MCF 10A (cell line): ENCODE results near the gene TRPM4. TPM values are rescaled to one million over a fixed set of nuclear protein-coding genes. Genes with fewer than 3 reads are reported as not detected.

Experiments
- BruUV-seq: library from RNA; stranded (reverse); fragments of 400-500 nt; replicated peaks from 2 replicates; lab custom pipeline; 2021; lab: Mats Ljungman, UMichigan
- CTCF ChIA-PET: fragments of 300-600 bp; sonication (Branson Sonifier 250); formaldehyde crosslinking; extraction: SDS; loops from one replicate; lab custom pipeline; 2021; ENCODE audit warnings: antibody characterized with exemption, inconsistent platforms; lab: Yijun Ruan, JAX
- POLR2A ChIA-PET: fragments of 300-600, 350-650 bp; sonication (Branson Sonifier 250); formaldehyde crosslinking; extraction: SDS; loops from one replicate; lab custom pipeline; 2020; ENCODE audit warnings: antibody characterized with exemption, inconsistent platforms; lab: Yijun Ruan, JAX
- DNase-seq: peaks from one replicate; pipeline ENCODE4 v3.0.0-alpha.2; 2018; ENCODE audit not compliant: unreplicated experiment
- H3K27ac Mint-ChIP-seq: one replicate; pipeline ENCODE4 v1.8.0; 2022; ENCODE audit warnings: mild to moderate bottlenecking, low read depth, mixed read lengths; ENCODE audit not compliant: unreplicated experiment
- H3K27me3 Mint-ChIP-seq: one replicate; pipeline ENCODE4 v1.8.0; 2022; ENCODE audit warnings: mixed read lengths; ENCODE audit not compliant: insufficient read depth, unreplicated experiment
- H3K36me3 Mint-ChIP-seq: one replicate; pipeline ENCODE4 v1.8.0; 2022; ENCODE audit warnings: mild to moderate bottlenecking, moderate library complexity, mixed read lengths; ENCODE audit not compliant: insufficient read depth, unreplicated experiment
- H3K4me1 Mint-ChIP-seq: one replicate; pipeline ENCODE4 v1.8.0; 2022; ENCODE audit warnings: mixed read lengths; ENCODE audit not compliant: insufficient read depth, unreplicated experiment
- H3K4me3 Mint-ChIP-seq: one replicate; pipeline ENCODE4 v1.8.0; 2022; ENCODE audit warnings: mild to moderate bottlenecking, moderate library complexity, mixed read lengths; ENCODE audit not compliant: unreplicated experiment
- H3K9me3 Mint-ChIP-seq: one replicate; pipeline ENCODE4 v1.8.0; 2022; ENCODE audit warnings: mixed read lengths; ENCODE audit not compliant: unreplicated experiment
- intact Hi-C: fragments of 100-400 bp; cut with micrococcal nuclease; formaldehyde crosslinking; loops from 2 replicates; pipeline ENCODE4 v1.14.1; 2022
- total RNA-seq: library from RNA; stranded (reverse); gene quantifications from 2 replicates; pipeline ENCODE4 v1.2.3, GENCODE V29; 2022
- TF ChIP-seq, protein P1 (sequence below): fragments of 200-600 bp; IDR thresholded peaks from one replicate; pipeline ENCODE4 v1.8.0; 2022; ENCODE audit warnings: antibody characterized with exemption, mild to moderate bottlenecking; ENCODE audit not compliant: unreplicated experiment

Gene TRPM4
- total RNA-seq, 1 experiment from 2014 or later: 21.2 TPM

- Mint-ChIP-seq H3K4me3 (no peak overlapping the region), H3K4me1 (no peaks in the 10 kb centered on the region), H3K36me3 (no peaks in the 10 kb centered on the region), H3K27me3 (no peaks in the 10 kb centered on the region), H3K9me3 (no peaks in the 10 kb centered on the region), H3K27ac (no peak overlapping the region)
- no TSS peak for BruUV-seq
- intact Hi-C loops: no loop called here
- POLR2A ChIA-PET: no interaction called here
- CTCF ChIA-PET: interaction anchor here (0.7 to 1.8 kb wide), 4 partner anchors 12 to 199 kb away, joined by 3 to 4 read pairs (median 4); no protein-coding TSS in a partner anchor
- TF ChIP-seq, protein P1, sequence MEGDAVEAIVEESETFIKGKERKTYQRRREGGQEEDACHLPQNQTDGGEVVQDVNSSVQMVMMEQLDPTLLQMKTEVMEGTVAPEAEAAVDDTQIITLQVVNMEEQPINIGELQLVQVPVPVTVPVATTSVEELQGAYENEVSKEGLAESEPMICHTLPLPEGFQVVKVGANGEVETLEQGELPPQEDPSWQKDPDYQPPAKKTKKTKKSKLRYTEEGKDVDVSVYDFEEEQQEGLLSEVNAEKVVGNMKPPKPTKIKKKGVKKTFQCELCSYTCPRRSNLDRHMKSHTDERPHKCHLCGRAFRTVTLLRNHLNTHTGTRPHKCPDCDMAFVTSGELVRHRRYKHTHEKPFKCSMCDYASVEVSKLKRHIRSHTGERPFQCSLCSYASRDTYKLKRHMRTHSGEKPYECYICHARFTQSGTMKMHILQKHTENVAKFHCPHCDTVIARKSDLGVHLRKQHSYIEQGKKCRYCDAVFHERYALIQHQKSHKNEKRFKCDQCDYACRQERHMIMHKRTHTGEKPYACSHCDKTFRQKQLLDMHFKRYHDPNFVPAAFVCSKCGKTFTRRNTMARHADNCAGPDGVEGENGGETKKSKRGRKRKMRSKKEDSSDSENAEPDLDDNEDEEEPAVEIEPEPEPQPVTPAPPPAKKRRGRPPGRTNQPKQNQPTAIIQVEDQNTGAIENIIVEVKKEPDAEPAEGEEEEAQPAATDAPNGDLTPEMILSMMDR: no peak
- DNase-seq: no peak
Measured at GRCh38 chr19:49244256-49244655, 86.7 kb downstream of the TRPM4 start.

DNA sequence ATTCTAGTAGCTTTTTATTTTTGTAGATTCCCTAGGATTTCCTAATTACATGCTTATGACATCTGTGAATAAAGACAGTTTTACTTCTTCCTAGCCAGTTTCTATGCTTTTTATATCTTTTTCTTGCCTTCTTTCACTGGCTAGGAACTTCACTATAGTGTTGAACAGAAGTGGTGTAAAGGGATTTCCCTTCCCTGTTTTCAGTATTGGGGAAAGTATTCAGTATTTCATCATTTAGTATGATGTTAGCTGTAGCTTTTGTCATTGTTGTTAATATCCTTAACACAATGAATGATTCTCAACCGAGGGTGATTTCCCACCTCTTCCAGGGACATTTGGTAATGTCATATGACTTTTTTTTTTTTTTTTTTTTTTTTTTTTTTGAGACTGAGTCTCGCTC is 90.1 kb downstream of the TRPM4 start:
- BruUV-seq: no TSS peak
- CTCF ChIA-PET: interaction anchor here (2.0 kb wide), 1 partner anchor 22 kb away, joined by 7 read pairs; no protein-coding TSS in a partner anchor
- intact Hi-C loops: no loop called here

DNA sequence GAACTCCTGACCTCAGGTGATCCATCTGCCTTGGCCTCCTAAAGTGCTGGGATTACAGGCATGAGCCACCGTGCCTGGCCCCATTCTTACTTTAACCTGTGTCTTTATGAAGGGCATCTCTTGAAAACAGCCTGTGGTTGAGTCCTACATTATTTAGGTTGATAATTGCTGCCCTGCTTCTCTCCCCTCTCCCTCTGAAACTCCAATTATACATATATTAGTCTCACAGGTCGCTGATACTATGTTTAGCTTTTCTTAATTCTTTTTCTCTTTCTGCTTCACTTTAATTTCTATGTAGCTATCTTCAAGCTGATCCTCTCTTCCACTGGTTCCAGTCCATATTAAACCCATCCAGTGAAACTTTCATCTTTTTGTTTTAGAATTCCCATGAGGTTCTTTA is 92.3 kb downstream of the TRPM4 start:
- BruUV-seq: no TSS peak
- no peak overlapping the region for H3K27ac Mint-ChIP-seq
- TF ChIP-seq, protein P1: no peak
- peaks cover 7% of the 10 kb centered on the region for H3K9me3 Mint-ChIP-seq
- intact Hi-C loops: no loop called here
- no peaks in the 10 kb centered on the region for H3K27me3 Mint-ChIP-seq
- no peak overlapping the region for H3K4me3 Mint-ChIP-seq
- no peaks in the 10 kb centered on the region for H3K36me3 Mint-ChIP-seq
- ChIA-PET CTCF (interaction anchor here (0.6 to 0.8 kb wide), 3 partner anchors 22 to 715 kb away, joined by 3 read pairs; no protein-coding TSS in a partner anchor), POLR2A (interaction anchor here (0.7 kb wide), 1 partner anchor 314 kb away, joined by 3 read pairs; no protein-coding TSS in a partner anchor)
- H3K4me1 Mint-ChIP-seq: no peaks in the 10 kb centered on the region
- no peak for DNase-seq

More for the DNA sequence above, 90.1 kb downstream of the TRPM4 start:
- no peak for DNase-seq
- no peaks in the 10 kb centered on the region for H3K27me3 Mint-ChIP-seq
- POLR2A ChIA-PET: interaction anchor here (0.8 kb wide), 1 partner anchor 15 kb away, joined by 4 read pairs; no protein-coding TSS in a partner anchor
- TF ChIP-seq, protein P1: no peak
- H3K36me3 Mint-ChIP-seq: no peaks in the 10 kb centered on the region
- no peak overlapping the region for H3K27ac Mint-ChIP-seq
- no peak overlapping the region for H3K4me3 Mint-ChIP-seq
- H3K9me3 Mint-ChIP-seq: peaks cover 7% of the 10 kb centered on the region
- no peaks in the 10 kb centered on the region for H3K4me1 Mint-ChIP-seq

- ChIA-PET POLR2A (no interaction called here), CTCF (interaction anchor here (0.7 to 2.0 kb wide), 2 partner anchors 11 to 192 kb away, joined by 3 to 4 read pairs; no protein-coding TSS in a partner anchor)
- intact Hi-C loops: no loop called here
- H3K9me3 Mint-ChIP-seq: peaks cover 12% of the 10 kb centered on the region
- no peak overlapping the region for H3K4me3 Mint-ChIP-seq
- H3K36me3 Mint-ChIP-seq: no peaks in the 10 kb centered on the region
- TF ChIP-seq, protein P1: no peak
- no peak for DNase-seq
- H3K4me1 Mint-ChIP-seq: no peaks in the 10 kb centered on the region
- H3K27me3 Mint-ChIP-seq: no peaks in the 10 kb centered on the region
- no TSS peak for BruUV-seq
- no peak overlapping the region for H3K27ac Mint-ChIP-seq
Measured at GRCh38 chr19:49255674-49256073, 98.1 kb downstream of the TRPM4 start.
